Activated gamma-delta T cell treated with Interleukin-2 at 50 U/mL for 16 hours (primary cell): Measurements from ENCODE around the gene CD164L2.
"Not testable (repeated sequence)": the region's sequence is repeated elsewhere in the genome, so short reads cannot be mapped to it uniquely, and the experiment has no call there.

Experiments
- DNase-seq: peaks from one replicate; pipeline ENCODE4 v3.0.0-alpha.2; 2020

CD164L2 gene

GRCh38 chr1:27383039-27383605 lies at the start of gene CD164L2:
Gene CD164L2 (minus strand): TSS chr1:27383333. CDS start chr1:27383239, 94 bp downstream.
- no peak for DNase-seq

DNA sequence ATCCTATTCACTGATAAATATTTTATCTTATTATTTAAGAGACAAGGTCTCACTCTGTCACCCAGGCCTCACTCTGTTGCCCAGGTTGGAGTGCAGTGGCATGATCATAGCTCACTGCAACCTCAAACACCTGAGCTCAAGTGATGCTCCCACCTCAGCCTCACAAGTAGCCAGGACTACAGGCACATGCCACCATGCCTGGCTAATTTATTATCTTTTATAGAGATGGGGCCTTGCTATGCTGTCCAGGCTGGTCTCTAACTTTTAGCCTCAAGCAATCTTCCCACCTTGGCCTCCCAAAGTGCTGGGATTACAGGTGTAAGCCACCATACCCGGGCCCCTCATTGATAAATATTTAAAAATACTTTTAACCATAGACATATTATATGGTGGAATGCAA lies 49.6 kb upstream of the CD164L2 start:
- DNase-seq = not testable (repeated sequence)

DNA sequence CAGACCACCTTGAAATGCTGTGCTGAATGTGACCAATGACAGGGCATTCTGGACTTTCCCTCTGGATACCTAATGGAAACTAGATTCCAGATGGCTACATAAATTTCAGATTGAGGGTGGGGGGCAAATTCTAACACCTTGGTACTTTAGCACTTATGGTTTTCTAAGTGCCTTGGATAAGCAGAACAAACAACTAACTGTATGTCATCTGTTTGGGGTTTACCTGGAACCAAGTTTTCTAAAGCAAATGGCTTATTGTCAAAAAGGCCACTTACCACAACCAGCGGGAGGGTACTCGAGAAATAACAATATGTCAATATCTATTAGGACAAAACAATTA lies 48.4 kb upstream of the CD164L2 start:
- DNase-seq = no peak

DNA sequence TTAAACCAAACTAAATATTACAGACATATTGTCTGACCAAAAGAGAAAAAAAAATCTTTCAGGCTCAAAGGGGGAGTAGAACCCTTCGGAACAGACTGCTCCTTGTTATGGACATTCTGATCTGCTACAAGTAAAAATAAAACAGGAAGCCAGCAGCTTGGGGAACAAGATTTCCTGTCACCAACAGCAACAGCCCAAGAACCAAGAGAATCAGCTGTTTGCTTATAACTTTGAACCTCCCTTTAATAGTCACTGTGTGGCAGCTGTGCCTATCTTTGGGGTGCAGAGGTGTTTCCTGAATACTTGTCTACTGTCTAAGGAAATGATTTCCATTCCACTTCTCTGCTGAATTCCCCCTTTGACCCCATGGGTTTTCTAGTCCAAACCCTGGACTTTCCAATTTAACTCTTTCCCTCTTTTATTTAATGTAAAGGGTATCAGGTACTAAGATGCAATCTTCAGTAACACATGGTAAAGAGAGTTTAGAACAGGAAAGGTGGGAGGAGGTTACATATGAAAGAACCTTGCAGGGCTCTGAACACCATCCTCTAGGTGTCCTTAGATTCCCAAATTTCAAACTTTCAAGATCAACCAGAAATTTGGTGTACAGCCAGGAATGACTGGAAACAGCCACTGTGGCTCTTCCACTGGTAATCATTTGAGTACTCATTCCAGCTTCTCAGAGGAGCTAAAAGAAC lies 47.9 kb upstream of the CD164L2 start:
- no peak for DNase-seq

DNA sequence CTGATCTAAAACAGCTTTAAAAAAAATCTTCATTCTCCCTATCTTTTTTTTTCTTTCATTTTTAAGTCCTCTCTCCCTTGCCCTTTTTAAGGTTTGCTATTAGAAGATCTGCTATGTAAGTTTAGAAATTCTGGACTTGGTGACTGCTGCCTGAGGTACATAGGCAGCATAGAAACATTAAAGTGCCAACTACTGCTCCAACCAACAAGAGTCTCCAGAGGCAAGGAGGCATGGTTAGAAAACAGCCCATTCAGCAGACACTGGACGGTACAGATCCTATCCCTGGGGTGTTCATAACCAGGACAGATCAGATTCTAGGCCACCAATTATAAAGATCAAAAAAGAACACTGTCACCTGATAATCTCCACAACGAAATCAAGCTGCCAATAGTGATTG lies 45.9 kb upstream of the CD164L2 start:
- no peak for DNase-seq

- no peak for DNase-seq
These were observed 45.3 kb upstream of the CD164L2 start for GRCh38 chr1:27428316-27429028.

DNA sequence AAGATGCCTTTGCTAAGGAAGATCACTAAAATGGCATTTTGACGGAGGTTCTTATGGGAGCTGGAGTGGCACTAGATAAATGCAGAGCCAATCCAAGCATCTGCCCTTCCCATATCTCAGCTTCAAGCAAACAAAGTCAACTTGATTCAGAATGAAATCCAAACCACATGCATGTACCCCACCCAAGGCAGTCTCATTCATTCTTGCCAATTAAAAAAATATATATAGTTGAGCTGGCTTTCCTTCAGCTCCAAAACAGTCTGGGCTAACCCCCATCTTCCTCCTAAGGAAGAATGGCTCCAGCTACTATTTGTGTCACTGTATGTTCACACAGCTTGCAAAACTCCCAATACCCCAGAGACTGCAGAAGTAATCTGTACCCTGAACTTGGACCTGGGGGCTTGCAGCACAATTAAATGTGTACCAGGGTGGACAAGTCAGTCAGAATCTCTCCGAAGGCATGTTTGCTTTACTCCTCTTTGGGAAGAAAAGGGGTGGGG lies 44.7 kb upstream of the CD164L2 start:
- DNase-seq = no peak

GRCh38 chr1:27427329-27427728 lies 44.2 kb upstream of the CD164L2 start:
- DNase-seq = no peak

DNA sequence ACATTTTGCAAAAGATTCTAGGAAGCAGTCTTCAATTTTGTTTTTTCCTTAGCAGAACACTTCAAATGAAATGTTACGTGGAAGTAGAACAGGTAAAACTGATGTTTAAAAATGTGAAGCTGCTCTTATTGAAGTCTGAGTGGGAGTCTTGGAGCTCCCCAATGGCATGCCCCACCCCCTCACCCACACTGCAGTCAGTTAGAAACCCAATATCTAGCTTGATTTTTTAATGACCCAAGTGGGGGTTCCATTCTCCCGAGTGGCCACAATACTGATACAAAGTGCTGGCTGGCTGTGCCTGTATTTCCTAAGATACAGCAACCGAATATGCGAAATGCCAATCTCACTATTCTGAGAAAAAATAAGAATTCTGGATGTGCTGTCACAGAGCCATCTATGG lies 40.6 kb upstream of the CD164L2 start:
- DNase-seq = no peak

- DNase-seq = no peak
These were observed 35.4 kb upstream of the CD164L2 start for GRCh38 chr1:27418326-27419185.

GRCh38 chr1:27417713-27418112 lies 34.6 kb upstream of the CD164L2 start:
- DNase-seq = no peak

GRCh38 chr1:27416387-27417111 lies 33.4 kb upstream of the CD164L2 start:
- peak; percentile 42 for DNase-seq

- DNase-seq = no peak
These were observed 31.0 kb upstream of the CD164L2 start for GRCh38 chr1:27414091-27414490.

DNA sequence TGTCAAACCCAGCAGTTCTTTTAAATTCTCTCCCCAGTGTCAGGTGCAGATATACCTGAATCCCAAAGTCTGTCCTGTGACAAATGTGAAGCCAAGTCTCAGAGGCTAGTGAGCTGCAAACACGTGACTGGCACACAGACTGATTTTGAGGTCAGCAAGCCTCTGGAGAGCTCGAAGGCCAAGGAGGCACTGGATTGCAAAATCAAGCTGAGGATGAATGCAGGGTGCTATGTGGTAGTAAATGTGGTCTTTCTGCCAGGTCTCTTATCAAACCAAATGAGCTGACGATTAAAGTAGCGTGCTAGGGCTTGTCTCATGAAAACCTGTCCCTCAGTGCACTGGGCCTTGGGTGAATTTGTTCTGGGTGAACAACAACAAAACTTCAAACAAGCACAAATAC lies 29.9 kb upstream of the CD164L2 start:
- no peak for DNase-seq

DNA sequence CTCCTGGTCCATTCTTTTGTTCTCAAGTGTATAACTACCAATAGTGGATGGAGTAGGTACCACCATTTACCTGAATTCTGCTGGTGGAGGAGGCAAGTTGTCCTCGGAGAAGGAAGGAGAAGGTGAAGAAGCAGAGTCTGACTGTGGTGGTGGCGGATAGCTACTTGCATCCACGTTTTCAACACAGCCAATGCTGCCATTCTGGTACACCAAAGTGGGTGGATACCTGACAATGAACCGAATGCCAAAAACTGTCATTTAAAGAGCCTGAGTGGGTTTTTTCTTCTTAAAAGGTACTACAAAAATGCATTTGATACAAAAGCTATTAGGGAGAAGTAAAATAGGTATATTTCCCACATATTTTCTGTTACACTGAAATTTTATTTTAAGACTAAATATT lies 29.4 kb upstream of the CD164L2 start:
- no peak for DNase-seq

GRCh38 chr1:27410709-27411108 lies 27.6 kb upstream of the CD164L2 start:
- DNase-seq = no peak

DNA sequence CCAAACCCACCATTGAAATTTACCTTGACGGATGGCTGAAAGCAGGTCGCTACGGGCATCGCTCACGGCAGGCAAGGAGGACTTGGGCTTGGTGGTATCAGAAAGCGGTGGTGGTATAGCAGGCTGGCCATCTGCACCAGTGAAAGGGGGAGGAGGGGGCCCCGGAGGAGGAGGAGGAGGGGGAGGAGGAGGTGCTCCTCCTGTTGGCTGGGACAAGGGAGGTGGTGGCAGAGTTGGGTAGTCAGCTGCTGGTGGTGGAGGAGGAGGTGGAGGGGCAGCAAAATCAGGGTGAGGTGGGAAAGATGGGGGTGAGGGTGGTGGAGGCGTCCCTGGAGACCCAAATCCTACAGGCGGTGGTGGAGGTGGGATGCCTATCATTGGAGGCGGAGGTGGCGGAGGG lies 26.5 kb upstream of the CD164L2 start:
- no peak for DNase-seq

DNA sequence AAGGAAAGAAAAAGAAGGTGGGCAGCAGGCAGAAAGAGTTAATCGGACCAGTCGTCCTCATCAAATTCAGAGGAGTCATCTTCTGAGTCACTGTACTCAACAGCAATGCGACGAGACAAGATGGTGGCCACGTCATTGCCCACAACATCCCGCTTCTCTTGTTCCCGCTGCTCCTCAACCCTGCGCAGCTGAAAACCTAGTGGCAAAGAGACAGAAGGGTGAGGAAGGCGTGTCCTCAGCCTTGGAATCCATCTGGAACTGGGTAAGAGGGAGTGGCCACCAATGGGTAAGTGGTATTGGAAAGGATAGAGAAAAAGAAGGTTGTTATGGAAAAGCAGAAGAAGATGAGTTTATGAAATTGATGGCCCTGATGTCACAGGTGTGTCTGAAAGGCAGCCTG lies 25.0 kb upstream of the CD164L2 start:
- no peak for DNase-seq

- DNase-seq = not testable (repeated sequence)
These were observed 23.7 kb upstream of the CD164L2 start for GRCh38 chr1:27406791-27407190.

DNA sequence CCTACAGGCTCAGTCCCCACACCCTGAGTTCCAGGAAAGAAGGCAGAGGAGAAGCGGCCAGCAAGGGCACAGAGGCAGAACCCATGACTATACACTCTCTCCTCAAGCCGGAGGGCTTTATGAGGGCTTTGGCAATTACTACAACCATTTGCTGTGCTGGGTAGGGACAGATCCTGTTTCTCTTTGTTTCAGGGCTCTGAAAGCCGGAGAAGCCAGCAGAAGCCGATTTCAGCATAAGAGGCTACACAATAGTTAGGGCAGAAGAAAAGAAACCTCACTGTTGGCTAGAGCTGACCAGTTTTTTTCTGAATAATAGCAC lies 23.2 kb upstream of the CD164L2 start:
- DNase-seq = no peak

GRCh38 chr1:27405598-27406361 lies 22.6 kb upstream of the CD164L2 start:
- DNase-seq = not testable (repeated sequence)

DNA sequence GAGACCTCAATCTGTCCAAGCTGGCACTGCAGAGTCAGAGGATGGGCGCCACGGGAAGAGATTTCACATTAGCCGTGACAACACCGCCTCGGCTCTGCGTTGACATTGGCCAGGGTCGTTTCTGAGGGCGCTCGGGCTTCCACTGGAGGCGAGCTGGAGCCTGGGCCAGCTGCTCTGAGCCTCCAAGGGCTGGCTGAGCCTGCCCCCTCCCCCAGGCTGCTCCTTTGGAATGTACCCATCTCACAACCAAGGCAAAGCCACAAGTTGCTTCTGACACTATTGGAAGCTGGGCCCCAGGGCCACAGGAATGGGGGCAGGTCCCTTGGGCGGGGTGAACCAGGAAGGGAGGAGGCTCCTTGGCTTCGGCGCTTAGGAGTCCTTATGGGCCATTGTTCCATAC lies 21.9 kb upstream of the CD164L2 start:
- DNase-seq = no peak
